GM12864 (cell line): Measurements from ENCODE around the gene PGBD1.

ENCODE experiments used
- DNase-seq: peaks from one replicate; pipeline ENCODE4 v3.0.0-alpha.2; 2011; ENCODE audit warnings: low read depth
- H3K4me3 ChIP-seq: 2 replicates; pipeline ENCODE4 v1.5.1; 2011; ENCODE audit warnings: mild to moderate bottlenecking, low read depth, low read length, control low read depth
- TF ChIP-seq, protein P1 (sequence below): IDR thresholded peaks from 2 replicates; pipeline ENCODE4 v1.5.1; 2011; ENCODE audit warnings: low read depth, mild to moderate bottlenecking, moderate library complexity, low read length, control low read depth, inconsistent platforms; ENCODE audit errors: missing control alignments

PGBD1 gene

GRCh38 chr6:28343898-28344677, 62.7 kb downstream of the PGBD1 start:
- DNase-seq = no peak
- H3K4me3 ChIP-seq = no peak overlapping the region
- TF ChIP-seq, protein P1, sequence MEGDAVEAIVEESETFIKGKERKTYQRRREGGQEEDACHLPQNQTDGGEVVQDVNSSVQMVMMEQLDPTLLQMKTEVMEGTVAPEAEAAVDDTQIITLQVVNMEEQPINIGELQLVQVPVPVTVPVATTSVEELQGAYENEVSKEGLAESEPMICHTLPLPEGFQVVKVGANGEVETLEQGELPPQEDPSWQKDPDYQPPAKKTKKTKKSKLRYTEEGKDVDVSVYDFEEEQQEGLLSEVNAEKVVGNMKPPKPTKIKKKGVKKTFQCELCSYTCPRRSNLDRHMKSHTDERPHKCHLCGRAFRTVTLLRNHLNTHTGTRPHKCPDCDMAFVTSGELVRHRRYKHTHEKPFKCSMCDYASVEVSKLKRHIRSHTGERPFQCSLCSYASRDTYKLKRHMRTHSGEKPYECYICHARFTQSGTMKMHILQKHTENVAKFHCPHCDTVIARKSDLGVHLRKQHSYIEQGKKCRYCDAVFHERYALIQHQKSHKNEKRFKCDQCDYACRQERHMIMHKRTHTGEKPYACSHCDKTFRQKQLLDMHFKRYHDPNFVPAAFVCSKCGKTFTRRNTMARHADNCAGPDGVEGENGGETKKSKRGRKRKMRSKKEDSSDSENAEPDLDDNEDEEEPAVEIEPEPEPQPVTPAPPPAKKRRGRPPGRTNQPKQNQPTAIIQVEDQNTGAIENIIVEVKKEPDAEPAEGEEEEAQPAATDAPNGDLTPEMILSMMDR = no peak

- H3K4me3 ChIP-seq = no peak overlapping the region
- TF ChIP-seq, protein P1 = no peak
- no peak for DNase-seq
These were observed 63.8 kb downstream of the PGBD1 start for GRCh38 chr6:28345201-28345600.

- no peak for DNase-seq
- H3K4me3 ChIP-seq = no peak overlapping the region
- TF ChIP-seq, protein P1 = no peak
These were observed 65.7 kb downstream of the PGBD1 start for GRCh38 chr6:28347119-28347518.

DNA sequence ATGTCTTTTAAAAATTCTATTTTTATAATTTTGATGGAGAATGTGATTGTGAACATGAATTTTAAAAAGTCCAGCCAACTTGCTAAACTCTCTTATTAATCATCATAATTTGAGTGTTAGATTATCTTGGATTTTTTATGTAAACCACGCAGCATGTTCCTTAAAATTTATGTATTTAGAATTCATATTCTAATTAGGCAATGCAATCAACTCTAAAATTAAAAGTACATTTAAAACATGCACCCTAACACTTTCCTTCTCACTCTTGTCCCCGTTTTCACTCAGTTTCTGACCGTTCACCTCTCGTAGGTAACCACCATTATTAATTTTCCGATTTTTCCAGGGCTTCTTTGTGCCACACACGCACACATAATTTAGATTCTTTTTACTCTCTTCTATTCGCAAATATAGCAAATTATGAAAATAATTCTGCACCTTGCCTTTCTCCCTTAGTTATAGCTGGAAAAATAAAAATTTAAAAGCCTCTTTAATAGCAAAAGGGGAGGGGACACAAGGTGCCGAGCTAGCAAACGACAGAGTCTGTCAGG, 68.0 kb downstream of the PGBD1 start:
- TF ChIP-seq, protein P1 = no peak
- no peak for DNase-seq

GRCh38 chr6:28349892-28350737, 68.7 kb downstream of the PGBD1 start, which contains the start of gene ZKSCAN3:
Gene ZKSCAN3, plus strand, starts transcription at chr6:28349947. Its CDS starts 9,640 bp downstream, at chr6:28359587.
- peak; percentile 64 for DNase-seq
- TF ChIP-seq, protein P1 = no peak
- peak within 1 kb of the TSS; percentile 74 for H3K4me3 ChIP-seq

More for the DNA sequence above, 68.0 kb downstream of the PGBD1 start:
- H3K4me3 ChIP-seq = peak overlapping the region; percentile 74

GRCh38 chr6:28351087-28351486, 69.7 kb downstream of the PGBD1 start:
- no peak overlapping the region for H3K4me3 ChIP-seq

More at GRCh38 chr6:28351087-28351486, 69.7 kb downstream of the PGBD1 start:
- no peak for DNase-seq
- TF ChIP-seq, protein P1 = no peak
